HEK293 (cell line): ENCODE measurements around the gene TMEM174.

ENCODE experiments used
- KLF9 ChIP-seq: fragments of 450-650 bp; formaldehyde crosslinking; IDR thresholded peaks from 2 replicates; pipeline ENCODE4 v1.5.1; 2016; ENCODE audit warnings: missing biosample characterization, missing genetic modification characterization, low read depth
- TRIM28 ChIP-seq: IDR thresholded peaks from 2 replicates; pipeline ENCODE4 v1.6.1; 2011; ENCODE audit warnings: low read length, control low read depth, borderline replicate concordance
- ZNF416 ChIP-seq: fragments of 450-650 bp; formaldehyde crosslinking; IDR thresholded peaks from 2 replicates; pipeline ENCODE4 v1.5.1; 2016; ENCODE audit warnings: missing biosample characterization, missing genetic modification characterization
- TF ChIP-seq, protein P1 (sequence below): fragments of 450-650 bp; formaldehyde crosslinking; IDR thresholded peaks from 2 replicates; pipeline ENCODE4 v1.5.1; 2016; ENCODE audit warnings: missing biosample characterization, missing genetic modification characterization

- no peak for TF ChIP-seq TRIM28
- TF ChIP-seq, protein P1, sequence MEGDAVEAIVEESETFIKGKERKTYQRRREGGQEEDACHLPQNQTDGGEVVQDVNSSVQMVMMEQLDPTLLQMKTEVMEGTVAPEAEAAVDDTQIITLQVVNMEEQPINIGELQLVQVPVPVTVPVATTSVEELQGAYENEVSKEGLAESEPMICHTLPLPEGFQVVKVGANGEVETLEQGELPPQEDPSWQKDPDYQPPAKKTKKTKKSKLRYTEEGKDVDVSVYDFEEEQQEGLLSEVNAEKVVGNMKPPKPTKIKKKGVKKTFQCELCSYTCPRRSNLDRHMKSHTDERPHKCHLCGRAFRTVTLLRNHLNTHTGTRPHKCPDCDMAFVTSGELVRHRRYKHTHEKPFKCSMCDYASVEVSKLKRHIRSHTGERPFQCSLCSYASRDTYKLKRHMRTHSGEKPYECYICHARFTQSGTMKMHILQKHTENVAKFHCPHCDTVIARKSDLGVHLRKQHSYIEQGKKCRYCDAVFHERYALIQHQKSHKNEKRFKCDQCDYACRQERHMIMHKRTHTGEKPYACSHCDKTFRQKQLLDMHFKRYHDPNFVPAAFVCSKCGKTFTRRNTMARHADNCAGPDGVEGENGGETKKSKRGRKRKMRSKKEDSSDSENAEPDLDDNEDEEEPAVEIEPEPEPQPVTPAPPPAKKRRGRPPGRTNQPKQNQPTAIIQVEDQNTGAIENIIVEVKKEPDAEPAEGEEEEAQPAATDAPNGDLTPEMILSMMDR (tag by site-specific recombination) = no peak
- TF ChIP-seq ZNF416 = no peak
- no peak for TF ChIP-seq KLF9 (tag by site-specific recombination)
Observed at GRCh38 chr5:73152411-73153388, 20.3 kb upstream of the TMEM174 start.
